CD4-positive, alpha-beta T cell treated with Interleukin-4 for 4 hours (primary cell): ENCODE results near the gene MED25.
A peak's percentile ranks its signal among the peaks of the same experiment; 100 is the strongest.

Experiments used
- DNase-seq: peaks from one replicate; pipeline ENCODE4 v3.0.0-alpha.2; 2020

The MED25 gene

GRCh38 chr19:49860336-49861102 lies 42.4 kb downstream of the MED25 start:
- DNase-seq, result no peak

GRCh38 chr19:49861107-49861506 lies 43.0 kb downstream of the MED25 start:
- no peak for DNase-seq

GRCh38 chr19:49861541-49862378 lies 43.7 kb downstream of the MED25 start:
- no peak for DNase-seq

DNA sequence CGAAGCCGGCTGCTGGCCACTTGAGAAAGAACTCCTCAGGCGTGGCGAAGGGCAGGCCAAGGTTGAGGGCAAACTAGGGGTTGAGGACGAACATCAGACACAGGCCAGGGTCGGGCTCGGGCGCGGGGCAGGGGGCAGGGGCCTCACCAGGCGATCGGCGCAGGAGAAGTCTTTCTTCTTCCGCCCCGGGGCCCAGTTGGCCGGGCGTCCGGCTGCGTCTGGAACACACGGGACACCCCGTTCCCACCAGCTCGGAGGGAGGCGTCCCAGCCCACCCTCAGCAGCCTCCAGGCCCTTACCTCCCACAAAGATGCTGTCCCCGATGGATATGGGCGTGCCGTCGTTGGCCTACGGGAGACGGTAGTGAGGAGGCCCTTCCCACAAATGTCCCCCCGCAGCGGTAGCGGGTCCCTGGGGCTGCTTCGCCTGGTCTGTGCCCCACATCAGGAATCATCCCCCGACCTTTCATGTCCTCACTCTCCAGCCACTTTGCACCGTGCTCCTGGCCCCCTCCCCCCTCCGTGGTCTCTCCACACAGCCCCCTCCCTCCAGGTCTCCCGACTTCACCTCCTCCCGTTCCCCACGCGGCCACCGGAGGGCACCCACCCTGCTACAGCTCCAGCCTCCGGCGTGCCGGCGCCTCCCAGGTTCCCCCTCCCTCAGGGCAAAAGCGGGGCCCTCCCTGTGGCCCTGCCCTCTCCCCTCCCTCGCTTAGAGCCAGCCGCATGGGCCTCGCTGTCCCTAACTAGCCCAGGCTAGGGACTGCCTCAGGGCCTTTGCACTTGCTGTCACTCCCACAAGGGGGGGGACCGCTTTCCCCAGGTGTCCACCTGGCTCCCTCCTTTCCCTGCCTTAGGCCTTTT lies 44.5 kb downstream of the MED25 start:
- DNase-seq, result no peak

DNA sequence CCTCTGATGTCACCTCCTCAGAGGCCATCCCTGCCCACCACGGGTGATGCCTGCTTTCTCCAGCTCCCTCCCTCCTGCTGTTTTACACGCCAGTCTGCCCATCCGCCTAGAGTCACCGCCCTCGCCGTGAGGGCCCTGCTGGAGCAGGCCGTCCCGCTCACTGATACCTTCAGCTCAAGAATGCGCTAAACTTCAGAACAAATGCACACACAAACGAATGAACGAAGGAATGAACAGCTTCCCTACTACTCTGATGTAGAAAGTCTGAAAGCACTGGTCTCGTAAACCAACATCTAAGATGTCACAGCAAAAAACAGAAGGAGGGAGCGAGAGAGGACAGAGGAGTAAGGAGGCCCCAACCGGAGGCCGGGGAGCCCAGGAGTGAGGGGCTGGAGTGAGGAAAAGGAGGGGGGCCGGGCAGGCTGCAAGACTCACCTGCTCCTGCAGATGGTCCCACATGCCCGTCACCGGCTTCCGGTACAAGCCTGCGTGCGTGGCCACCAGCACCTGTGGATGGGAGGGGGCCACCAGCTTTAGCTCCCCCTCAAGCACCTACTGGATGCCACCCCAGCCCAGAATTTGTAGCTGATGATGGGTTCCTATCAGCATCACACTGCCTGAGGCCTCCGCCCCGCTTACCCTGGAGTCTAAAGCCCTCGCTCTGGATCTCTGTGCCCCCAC lies 45.3 kb downstream of the MED25 start:
- no peak for DNase-seq

- no peak for DNase-seq
These were observed 45.8 kb downstream of the MED25 start for GRCh38 chr19:49863935-49864320.

- no peak for DNase-seq
These were observed 46.8 kb downstream of the MED25 start for GRCh38 chr19:49864890-49865289.

GRCh38 chr19:49866933-49867782 lies 49.1 kb downstream of the MED25 start, which contains the start of gene PNKP:
PNKP (minus strand) TSS chr19:49867576; CDS start chr19:49867204, 372 bp downstream.
- DNase-seq, result peak; percentile 86

- no peak for DNase-seq
These were observed 51.0 kb downstream of the MED25 start for GRCh38 chr19:49869009-49869483.

DNA sequence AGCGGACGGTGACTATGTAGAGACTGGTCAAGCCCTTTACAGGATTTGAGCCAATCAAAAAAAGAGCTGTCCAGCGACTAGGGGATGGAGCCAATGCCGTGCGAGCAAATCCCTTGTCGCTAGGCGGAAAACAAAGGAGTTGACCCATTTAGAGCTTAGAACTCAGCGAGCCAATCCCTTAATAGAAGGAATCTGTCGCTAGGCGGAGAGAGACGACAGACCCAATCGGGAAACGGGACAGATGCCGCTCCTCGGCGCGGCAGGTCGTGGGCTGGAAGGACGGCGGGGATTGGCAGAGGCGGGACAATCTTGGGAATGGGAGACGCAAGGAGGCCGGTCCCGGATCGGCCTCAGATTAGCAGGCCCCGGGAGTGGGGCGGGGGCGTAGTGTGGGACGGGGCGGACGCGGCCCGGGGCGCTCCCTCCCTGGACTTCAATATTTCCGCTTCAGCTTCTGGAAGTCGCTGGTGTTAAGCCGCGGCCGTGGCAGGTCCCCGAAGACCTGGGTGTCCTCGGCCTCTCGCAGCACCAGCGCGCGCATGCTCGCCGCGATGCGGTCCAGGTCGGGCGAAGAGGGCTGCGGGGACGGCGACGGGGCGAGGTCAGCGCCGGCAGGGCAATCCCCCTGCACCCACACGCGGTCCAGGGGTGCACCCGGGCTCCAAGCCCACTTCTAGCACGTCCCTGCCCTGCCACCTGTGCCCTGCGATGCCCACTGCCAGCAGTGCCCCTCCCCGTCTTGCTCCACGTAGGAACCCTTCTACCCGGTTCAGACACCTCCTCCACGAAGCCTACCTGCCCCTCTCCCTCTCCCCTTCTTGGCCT lies 51.6 kb downstream of the MED25 start:
- DNase-seq, result peak; percentile 99

DNA sequence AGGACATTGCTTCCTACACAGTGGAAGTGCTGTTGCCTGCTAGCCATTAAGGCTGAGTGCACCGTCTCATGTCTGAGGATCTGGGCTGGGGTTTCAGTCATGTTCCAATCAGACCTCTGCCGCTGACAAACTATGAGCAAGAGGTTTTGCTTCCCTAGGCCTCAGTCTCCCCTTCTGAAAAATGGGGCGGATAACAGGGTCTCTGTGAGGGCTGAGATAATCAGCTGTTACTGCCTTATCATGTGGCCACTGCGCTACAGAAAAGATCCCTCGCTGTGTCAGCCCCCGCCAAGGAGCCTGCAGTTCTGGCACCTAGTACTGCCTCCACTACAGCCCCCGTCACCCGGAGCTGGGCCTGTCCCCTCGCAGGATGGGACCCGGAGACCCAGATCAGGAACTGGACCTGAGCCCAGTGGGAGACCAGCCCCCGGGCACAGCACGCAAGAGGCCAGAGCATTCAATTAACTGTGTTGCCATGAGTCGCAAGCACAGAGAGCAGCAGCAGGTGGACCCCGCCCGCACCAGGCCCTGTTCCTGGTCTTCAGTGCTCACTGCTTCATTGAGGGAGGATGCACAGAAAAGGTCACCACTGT lies 52.3 kb downstream of the MED25 start:
- DNase-seq, result no peak

DNA sequence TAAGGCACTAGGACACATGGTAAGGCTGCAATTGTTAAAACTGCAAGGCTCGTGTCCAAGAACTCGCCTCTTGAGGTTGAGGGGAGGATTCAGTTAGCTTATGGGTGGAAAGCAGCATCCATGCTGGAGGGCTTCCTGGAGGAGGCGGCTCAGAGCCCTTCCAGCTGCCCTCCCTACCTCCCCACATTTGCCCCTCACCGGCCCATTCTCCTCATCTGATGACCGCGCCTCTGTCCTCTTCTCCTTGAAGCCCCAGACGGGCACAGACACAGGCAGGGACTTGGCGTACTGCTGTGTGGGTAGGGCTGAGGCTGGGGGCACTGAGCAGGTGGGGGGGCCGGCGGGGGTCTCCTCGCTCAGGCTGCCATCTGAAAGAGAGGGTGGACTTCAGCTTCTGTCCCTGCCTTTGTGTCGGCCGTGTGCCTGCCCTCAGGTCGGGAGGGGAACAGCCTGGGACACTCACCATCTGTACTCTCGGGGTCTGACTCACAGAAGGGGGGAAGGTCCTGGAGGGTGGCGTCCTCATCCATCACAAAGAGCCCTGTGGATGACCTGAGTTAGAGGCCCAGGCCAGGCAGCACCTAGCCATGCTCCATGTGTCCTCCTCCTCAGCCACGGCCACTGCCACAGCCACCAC lies 53.4 kb downstream of the MED25 start:
- no peak for DNase-seq

- DNase-seq, result no peak
These were observed 54.4 kb downstream of the MED25 start for GRCh38 chr19:49872245-49873128.

DNA sequence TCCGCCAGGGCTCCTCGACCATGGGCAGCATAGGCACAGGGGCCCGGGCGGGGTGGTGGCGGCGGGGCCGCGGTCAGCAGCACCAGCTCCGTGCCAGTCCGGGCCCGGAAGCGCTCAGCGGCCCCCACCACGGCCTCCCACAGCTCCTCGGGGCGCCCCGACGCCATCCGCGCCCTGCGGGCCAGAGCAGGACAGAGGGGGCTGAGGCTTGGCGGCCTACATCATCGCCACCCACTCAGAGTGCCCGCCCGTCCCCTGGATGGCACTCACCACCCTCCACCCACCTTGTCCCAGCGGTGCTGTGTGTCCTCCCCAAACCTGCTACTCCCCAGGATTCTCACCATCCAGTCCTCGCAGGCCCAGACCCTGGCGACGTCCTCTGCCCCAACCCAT lies 55.0 kb downstream of the MED25 start:
- DNase-seq, result no peak

GRCh38 chr19:49873834-49874233 lies 55.7 kb downstream of the MED25 start:
- DNase-seq, result no peak

DNA sequence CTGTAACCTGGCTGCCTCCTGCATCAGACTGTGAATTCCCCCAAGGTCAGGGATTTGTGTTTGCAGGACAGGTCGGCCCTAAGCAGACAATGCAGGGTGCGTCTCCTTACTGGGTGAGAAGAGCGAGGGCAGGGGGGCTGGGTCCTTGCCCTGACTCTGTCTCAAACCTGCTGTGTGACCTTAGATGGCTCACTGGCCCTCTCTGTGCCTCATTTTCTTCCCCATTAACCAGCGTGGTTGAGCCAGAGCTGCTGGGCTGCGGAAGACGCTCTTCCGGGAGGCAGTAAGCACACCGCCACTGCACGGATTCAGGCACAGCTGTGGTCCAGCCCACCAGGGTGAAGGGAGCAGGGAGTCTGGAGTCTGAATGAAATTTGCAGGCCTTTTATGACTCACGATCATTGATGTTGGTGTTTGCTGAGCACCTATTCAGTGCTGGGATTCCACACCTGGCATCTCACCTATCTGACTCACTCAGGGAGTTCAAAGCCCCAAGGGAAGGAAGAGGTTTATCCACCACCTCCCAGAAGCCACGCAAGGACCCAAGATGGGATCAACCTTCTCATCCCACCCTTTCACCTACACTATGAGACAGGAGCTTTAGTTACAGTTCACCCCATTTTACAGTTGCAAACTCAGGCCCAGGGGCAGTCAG lies 56.5 kb downstream of the MED25 start:
- no peak for DNase-seq

DNA sequence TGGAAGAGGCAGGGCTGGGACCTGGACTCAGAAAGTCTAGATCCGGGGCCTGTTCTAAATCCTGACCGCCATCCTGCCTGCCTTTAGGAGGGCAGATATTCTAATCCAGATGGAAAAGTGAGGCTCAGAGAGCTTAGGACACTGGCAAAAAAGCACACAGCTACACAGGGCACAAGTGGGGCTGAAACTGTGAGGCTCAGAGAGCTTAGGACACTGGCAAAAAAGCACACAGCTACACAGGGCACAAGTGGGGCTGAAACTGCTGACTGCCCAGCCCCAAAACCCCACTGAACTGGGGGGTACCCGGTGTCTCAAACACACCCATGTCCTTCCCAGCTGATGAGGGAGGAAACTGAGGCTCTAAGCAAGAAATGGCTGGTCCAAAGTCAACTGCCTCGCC lies 57.1 kb downstream of the MED25 start:
- no peak for DNase-seq

DNA sequence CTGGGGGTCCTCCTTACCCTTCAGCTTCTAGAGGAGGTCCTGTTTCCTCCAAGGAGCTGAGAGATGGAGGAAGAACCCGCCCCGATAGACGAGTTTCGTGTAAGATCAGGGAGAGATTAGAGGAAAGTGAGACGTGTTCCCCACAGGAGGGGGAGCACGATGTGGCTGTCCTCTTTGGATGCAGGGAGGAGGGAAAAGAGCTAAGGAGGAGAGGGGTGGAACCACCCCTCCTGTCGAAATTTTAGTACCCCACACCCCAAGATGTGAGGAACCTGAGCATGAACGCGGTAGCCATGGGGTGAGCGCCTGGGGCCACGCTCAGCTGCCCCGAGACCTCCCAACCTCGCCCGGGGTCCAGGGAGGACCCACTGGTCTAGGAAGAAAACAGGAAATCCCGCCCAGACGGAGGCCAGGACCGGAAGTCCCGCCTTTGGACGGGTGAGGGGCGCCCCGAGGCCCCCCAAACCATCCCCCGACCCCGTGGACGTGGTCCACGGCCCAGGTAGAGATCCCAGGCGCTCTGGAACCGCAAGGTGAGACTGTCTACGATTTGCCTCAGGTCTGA lies 57.9 kb downstream of the MED25 start:
- DNase-seq, result peak; percentile 24
